Type B pancreatic cell (in vitro differentiated cells): ENCODE measurements around the gene MCL1. TPM values are rescaled to one million over a fixed set of nuclear protein-coding genes. Genes with fewer than 3 reads are reported as not detected.
"Not testable (repeated sequence)": the region's sequence is repeated elsewhere in the genome, so short reads cannot be mapped to it uniquely, and the experiment has no call there.

Experiments used
- DNase-seq: peaks from one replicate; pipeline ENCODE4 v3.0.0; 2021; ENCODE audit warnings: mixed read lengths; ENCODE audit not compliant: unreplicated experiment; ENCODE audit errors: extremely low spot score
- H3K27ac Mint-ChIP-seq: 2 replicates; pipeline ENCODE4 v1.8.0; 2021; ENCODE audit warnings: mild to moderate bottlenecking, mixed read lengths
- H3K27me3 Mint-ChIP-seq: 2 replicates; pipeline ENCODE4 v1.8.0; 2021; ENCODE audit warnings: mixed read lengths
- H3K36me3 Mint-ChIP-seq: 2 replicates; pipeline ENCODE4 v1.8.0; 2021; ENCODE audit warnings: mixed read lengths
- H3K4me1 Mint-ChIP-seq: one replicate; pipeline ENCODE4 v1.8.0; 2021; ENCODE audit warnings: mixed read lengths; ENCODE audit not compliant: unreplicated experiment
- H3K4me3 Mint-ChIP-seq: 2 replicates; pipeline ENCODE4 v1.8.0; 2021; ENCODE audit warnings: mild to moderate bottlenecking, mixed read lengths
- H3K9me3 Mint-ChIP-seq: 2 replicates; pipeline ENCODE4 v1.8.0; 2021; ENCODE audit warnings: mixed read lengths
- CTCF ChIP-seq: fragments of 200-600 bp; sonication (generic); conservative IDR thresholded peaks from 2 replicates; pipeline ENCODE4 v1.5.0; 2021; ENCODE audit warnings: antibody characterized with exemption, mild to moderate bottlenecking
- total RNA-seq: library from RNA; stranded (reverse); gene quantifications from 2 replicates; pipeline ENCODE4 v1.2.1, GENCODE V29; 2021; ENCODE audit warnings: low replicate concordance

MCL1 gene
- total RNA-seq, 1 donor from 2014 or later, result 187 TPM

GRCh38 chr1:150575072-150575489 is 4.3 kb downstream of the MCL1 start:
- no peaks in the 10 kb centered on the region for H3K27me3 Mint-ChIP-seq
- peak overlapping the region; percentile 84 for H3K27ac Mint-ChIP-seq
- H3K4me1 Mint-ChIP-seq, result peaks cover 36% of the 10 kb centered on the region
- H3K4me3 Mint-ChIP-seq, result peak overlapping the region; percentile 94
- TF ChIP-seq CTCF, result no peak
- DNase-seq, result no peak
- H3K9me3 Mint-ChIP-seq, result no peaks in the 10 kb centered on the region
- peaks cover 55% of the 10 kb centered on the region for H3K36me3 Mint-ChIP-seq

DNA sequence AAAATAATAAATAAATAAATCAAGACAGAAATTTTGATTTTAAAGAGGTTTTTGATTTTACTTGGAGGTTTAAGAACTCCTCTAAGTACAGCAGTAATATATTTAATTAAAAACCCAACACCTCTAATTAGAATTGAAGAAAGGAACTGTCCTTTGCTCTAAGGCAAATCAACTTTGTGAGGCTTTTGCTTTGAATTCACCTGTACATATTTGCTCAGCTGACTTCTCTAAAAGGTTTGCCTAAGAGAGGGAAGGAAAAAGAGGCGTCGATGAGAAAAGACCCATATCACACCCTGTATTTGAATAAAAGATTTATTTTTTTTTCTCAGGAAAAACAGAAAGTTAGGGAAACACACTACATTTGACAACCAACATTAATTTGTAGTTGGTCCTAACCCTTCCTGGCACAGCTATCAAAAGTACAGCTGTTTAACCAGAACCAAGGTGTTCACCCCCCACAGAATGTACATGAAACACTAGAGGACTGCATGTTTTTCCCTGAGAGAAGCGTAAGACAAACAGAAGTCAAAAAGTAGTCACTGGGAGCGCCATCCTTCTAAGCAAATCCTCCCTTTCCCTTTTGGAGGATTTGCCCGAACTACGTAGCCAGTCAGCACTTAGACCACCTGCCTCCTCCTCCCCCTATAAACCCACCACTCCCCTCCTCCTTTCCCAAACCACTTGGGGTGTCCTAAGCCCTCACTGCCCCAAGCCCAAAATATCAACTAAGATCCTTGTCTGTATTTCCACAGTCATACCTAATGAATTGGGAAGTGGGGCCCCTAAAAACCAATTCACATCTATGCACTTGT is 4.9 kb downstream of the MCL1 start:
- Mint-ChIP-seq H3K4me3 (peak overlapping the region; percentile 94), H3K9me3 (no peaks in the 10 kb centered on the region), H3K4me1 (peaks cover 42% of the 10 kb centered on the region), H3K36me3 (peaks cover 55% of the 10 kb centered on the region), H3K27ac (peak overlapping the region; percentile 84), H3K27me3 (no peaks in the 10 kb centered on the region)
- no peak for TF ChIP-seq CTCF
- no peak for DNase-seq

GRCh38 chr1:150573648-150574071 is 5.8 kb downstream of the MCL1 start:
- H3K27ac Mint-ChIP-seq, result peak overlapping the region; percentile 84
- not testable (repeated sequence) for H3K27me3 Mint-ChIP-seq, DNase-seq, H3K9me3 Mint-ChIP-seq
- peaks cover 46% of the 10 kb centered on the region for H3K4me1 Mint-ChIP-seq
- peaks cover 54% of the 10 kb centered on the region for H3K36me3 Mint-ChIP-seq
- H3K4me3 Mint-ChIP-seq, result peak overlapping the region; percentile 47

- TF ChIP-seq CTCF, result no peak
- H3K9me3 Mint-ChIP-seq, result no peaks in the 10 kb centered on the region
- H3K27ac Mint-ChIP-seq, result peak overlapping the region; percentile 84
- DNase-seq, result no peak
- no peaks in the 10 kb centered on the region for H3K27me3 Mint-ChIP-seq
- peaks cover 52% of the 10 kb centered on the region for H3K4me1 Mint-ChIP-seq
- peaks cover 48% of the 10 kb centered on the region for H3K36me3 Mint-ChIP-seq
- H3K4me3 Mint-ChIP-seq, result peak overlapping the region; percentile 11
These were observed 6.3 kb downstream of the MCL1 start for GRCh38 chr1:150572918-150573647.

DNA sequence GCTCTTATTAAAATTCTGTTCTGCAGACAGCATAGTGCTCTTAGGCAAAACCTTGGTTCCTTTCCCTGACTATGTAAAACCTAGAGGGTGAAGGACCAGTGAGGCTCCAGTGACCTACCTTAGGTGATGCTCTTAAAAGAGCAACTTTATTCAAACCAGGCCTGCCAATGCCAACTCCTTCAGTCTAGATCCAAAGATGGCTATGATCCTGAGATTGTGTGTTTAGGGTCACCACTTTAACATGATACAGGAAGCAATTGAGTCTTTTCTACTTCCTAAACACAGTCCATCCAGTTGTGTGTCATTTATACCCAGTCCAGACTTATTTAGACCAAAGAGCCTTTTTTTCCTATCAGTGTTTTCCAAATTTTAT is 10.8 kb downstream of the MCL1 start:
- H3K4me1 Mint-ChIP-seq, result peaks cover 47% of the 10 kb centered on the region

More for the DNA sequence above, 10.8 kb downstream of the MCL1 start:
- Mint-ChIP-seq H3K36me3 (peaks cover 14% of the 10 kb centered on the region), H3K4me3 (peak overlapping the region; percentile 73), H3K27ac (peak overlapping the region; percentile 93), H3K27me3 (no peaks in the 10 kb centered on the region), H3K9me3 (no peaks in the 10 kb centered on the region)
- DNase-seq, result no peak
- TF ChIP-seq CTCF, result no peak
